ENCODE data around the gene KRT86.

KRT86 gene

DNA sequence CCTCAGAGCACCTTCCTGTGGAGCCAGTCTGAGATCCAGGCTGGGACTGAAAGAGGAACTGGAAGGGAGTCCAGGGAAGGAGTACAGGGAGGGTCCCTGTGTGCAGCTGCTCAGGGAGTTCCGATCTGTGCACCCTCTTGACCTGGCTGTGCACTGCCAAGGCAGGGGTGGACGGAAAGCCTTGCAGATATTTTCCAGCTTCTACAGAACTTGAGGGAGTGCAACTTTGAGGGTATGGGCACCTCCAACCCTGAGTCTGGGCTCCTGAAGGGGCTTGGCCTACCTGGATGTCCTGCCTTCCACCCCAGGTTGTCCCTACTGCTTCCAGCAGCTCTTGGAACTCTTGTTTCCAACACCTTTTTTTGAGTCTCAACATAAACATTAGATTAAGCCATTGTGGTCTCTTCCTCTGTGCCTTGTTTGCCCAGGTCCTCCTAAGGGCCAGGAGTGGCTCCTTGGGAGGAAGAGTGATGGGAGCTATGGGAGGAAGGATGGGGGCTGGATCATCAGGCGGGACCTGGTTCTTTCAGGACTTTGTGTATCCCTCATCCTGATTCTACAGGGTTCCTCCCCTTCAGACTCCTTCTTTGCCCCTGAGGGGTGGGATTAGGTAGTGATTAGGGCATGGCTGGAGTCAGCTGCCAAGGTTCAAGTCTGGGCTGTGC lies 37.9 kb upstream of the KRT86 start:
- Histone ChIP-seq H3F3A (ENCODE audit: insufficient read depth, low read length) (no peaks in the 10 kb centered on the region), H4K20me1 (ENCODE audit: insufficient read depth, low read length) (no peaks in the 10 kb centered on the region), H3K9me2 (ENCODE audit: low read depth, low read length) (no peaks in the 10 kb centered on the region), H3K9ac (ENCODE audit: low read length) (no peak overlapping the region), H3K36me3 (ENCODE audit: insufficient read depth, low read length) (no peaks in the 10 kb centered on the region), H3K4me1 (ENCODE audit: insufficient read depth, low read length, severe bottlenecking) (no peaks in the 10 kb centered on the region), H3K4me2 (ENCODE audit: low read length) (no peak overlapping the region), H3K27me3 (ENCODE audit: insufficient read depth, low read length) (no peaks in the 10 kb centered on the region), H3K4me3 (ENCODE audit: low read depth, low read length, poor library complexity, severe bottlenecking) (no peak overlapping the region), H3K79me2 (ENCODE audit: insufficient read depth, low read length) (no peaks in the 10 kb centered on the region), H2AFZ (ENCODE audit: low read length) (no peak overlapping the region), H3K9me3 (ENCODE audit: low read length) (no peaks in the 10 kb centered on the region), H3K27ac (ENCODE audit: low read depth, low read length, poor library complexity, severe bottlenecking) (no peak overlapping the region)
- no peak for TF ChIP-seq EZH2 (IDR thresholded peaks at IDR 0.05; ENCODE audit: borderline replicate concordance, low read length)
- no peak for TF ChIP-seq CTCF (IDR thresholded peaks at IDR 0.05; ENCODE audit: low read length)

- H3K9me2 ChIP-seq (ENCODE audit: low read depth, low read length), result no peaks in the 10 kb centered on the region
- no peaks in the 10 kb centered on the region for H3K27me3 ChIP-seq (ENCODE audit: insufficient read depth, low read length)
- TF ChIP-seq EZH2 (IDR thresholded peaks at IDR 0.05; ENCODE audit: borderline replicate concordance, low read length) (no peak), CTCF (IDR thresholded peaks at IDR 0.05; ENCODE audit: low read length) (no peak)
- H3K4me1 ChIP-seq (ENCODE audit: insufficient read depth, low read length, severe bottlenecking), result no peaks in the 10 kb centered on the region
- no peaks in the 10 kb centered on the region for H3K9me3 ChIP-seq (ENCODE audit: low read length)
- no peaks in the 10 kb centered on the region for H3K36me3 ChIP-seq (ENCODE audit: insufficient read depth, low read length)
- H3F3A ChIP-seq (ENCODE audit: insufficient read depth, low read length), result no peaks in the 10 kb centered on the region
- no peak overlapping the region for H2AFZ ChIP-seq (ENCODE audit: low read length)
- H3K4me2 ChIP-seq (ENCODE audit: low read length), result no peak overlapping the region
- no peaks in the 10 kb centered on the region for H3K79me2 ChIP-seq (ENCODE audit: insufficient read depth, low read length)
- no peak overlapping the region for H3K27ac ChIP-seq (ENCODE audit: low read depth, low read length, poor library complexity, severe bottlenecking)
- no peak overlapping the region for H3K4me3 ChIP-seq (ENCODE audit: low read depth, low read length, poor library complexity, severe bottlenecking)
- H3K9ac ChIP-seq (ENCODE audit: low read length), result no peak overlapping the region
- no peaks in the 10 kb centered on the region for H4K20me1 ChIP-seq (ENCODE audit: insufficient read depth, low read length)
Measured at GRCh38 chr12:52238207-52238840, 36.1 kb upstream of the KRT86 start.

DNA sequence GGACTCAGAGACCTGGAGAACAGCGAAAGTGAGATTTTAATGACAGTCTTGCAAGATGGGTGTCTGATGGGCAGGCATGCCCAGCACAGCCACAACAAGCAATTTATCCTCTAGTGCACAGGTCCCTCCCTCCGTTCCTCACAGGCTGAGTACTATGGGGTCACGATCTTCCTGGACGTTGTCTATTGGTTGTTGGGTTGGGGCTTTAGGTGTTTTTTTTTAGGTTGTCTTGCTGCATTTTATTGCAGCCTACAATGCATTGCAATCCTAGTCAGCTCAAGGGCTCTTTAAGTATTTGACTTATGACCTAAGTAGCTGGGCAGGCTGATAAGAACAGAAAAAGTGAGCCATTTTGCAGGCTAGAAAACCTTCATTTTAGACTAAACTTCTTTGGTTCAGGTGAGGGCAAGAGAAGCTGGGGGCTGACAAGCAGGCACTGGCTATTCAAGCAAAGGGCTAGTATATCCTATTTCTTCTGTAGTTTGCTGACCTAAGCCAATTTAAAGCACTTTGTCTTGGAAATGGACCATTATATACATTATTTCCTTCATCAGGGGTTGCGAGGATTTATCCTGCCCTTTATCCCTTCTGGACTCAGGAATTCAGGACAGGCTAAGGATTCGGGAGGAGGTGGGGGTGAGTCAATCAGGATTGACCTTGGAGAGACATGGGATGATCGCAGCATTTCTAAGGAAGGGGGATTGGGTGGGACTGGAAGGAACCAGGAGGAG lies 35.4 kb upstream of the KRT86 start:
- Histone ChIP-seq H3K27ac (ENCODE audit: low read depth, low read length, poor library complexity, severe bottlenecking) (no peak overlapping the region), H3K4me2 (ENCODE audit: low read length) (no peak overlapping the region), H3K9ac (ENCODE audit: low read length) (no peak overlapping the region), H3K9me2 (ENCODE audit: low read depth, low read length) (no peaks in the 10 kb centered on the region), H4K20me1 (ENCODE audit: insufficient read depth, low read length) (no peaks in the 10 kb centered on the region), H3F3A (ENCODE audit: insufficient read depth, low read length) (no peaks in the 10 kb centered on the region), H3K36me3 (ENCODE audit: insufficient read depth, low read length) (no peaks in the 10 kb centered on the region), H3K4me1 (ENCODE audit: insufficient read depth, low read length, severe bottlenecking) (no peaks in the 10 kb centered on the region), H3K79me2 (ENCODE audit: insufficient read depth, low read length) (no peaks in the 10 kb centered on the region), H3K27me3 (ENCODE audit: insufficient read depth, low read length) (no peaks in the 10 kb centered on the region), H3K9me3 (ENCODE audit: low read length) (no peaks in the 10 kb centered on the region), H2AFZ (ENCODE audit: low read length) (no peak overlapping the region), H3K4me3 (ENCODE audit: low read depth, low read length, poor library complexity, severe bottlenecking) (no peak overlapping the region)
- no peak for TF ChIP-seq EZH2 (IDR thresholded peaks at IDR 0.05; ENCODE audit: borderline replicate concordance, low read length)
- TF ChIP-seq CTCF (IDR thresholded peaks at IDR 0.05; ENCODE audit: low read length), result no peak

All from OCI-LY1 (cell line).